ENCODE data around the gene MEIKIN.

- TF ChIP-seq POLR2AphosphoS5 (IDR thresholded peaks at IDR 0.05) (no peak), POLR2A (IDR thresholded peaks at IDR 0.05) (no peak), EP300 (IDR thresholded peaks at IDR 0.05) (no peak)
- TF ChIP-seq, protein P1, sequence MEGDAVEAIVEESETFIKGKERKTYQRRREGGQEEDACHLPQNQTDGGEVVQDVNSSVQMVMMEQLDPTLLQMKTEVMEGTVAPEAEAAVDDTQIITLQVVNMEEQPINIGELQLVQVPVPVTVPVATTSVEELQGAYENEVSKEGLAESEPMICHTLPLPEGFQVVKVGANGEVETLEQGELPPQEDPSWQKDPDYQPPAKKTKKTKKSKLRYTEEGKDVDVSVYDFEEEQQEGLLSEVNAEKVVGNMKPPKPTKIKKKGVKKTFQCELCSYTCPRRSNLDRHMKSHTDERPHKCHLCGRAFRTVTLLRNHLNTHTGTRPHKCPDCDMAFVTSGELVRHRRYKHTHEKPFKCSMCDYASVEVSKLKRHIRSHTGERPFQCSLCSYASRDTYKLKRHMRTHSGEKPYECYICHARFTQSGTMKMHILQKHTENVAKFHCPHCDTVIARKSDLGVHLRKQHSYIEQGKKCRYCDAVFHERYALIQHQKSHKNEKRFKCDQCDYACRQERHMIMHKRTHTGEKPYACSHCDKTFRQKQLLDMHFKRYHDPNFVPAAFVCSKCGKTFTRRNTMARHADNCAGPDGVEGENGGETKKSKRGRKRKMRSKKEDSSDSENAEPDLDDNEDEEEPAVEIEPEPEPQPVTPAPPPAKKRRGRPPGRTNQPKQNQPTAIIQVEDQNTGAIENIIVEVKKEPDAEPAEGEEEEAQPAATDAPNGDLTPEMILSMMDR (IDR thresholded peaks at IDR 0.05) = no peak
These were observed 150.2 kb downstream of the MEIKIN start for GRCh38 chr5:131795228-131795627.

Measured in sigmoid colon (tissue), 4 donors.